Measurements from ENCODE around the gene ULK1. TPM values are rescaled to one million over a fixed set of nuclear protein-coding genes. Genes with fewer than 3 reads are reported as not detected.

ULK1 gene
- total and polyA plus RNA-seq, 2 of the 13 experiments (the other 11 are each of a cell fraction or from before 2014, with no cell fraction given), result 2.8 to 10.1 TPM

GRCh38 chr12:131894981-131895639 is 688 bp downstream of the ULK1 start (continued):
- TF ChIP-seq KIAA2018 (CRISPR knock-in tag; IDR thresholded peaks at IDR 0.05; ENCODE audit: borderline replicate concordance), result no peak
- TF ChIP-seq ZNF431 (CRISPR knock-in tag; IDR thresholded peaks at IDR 0.05; ENCODE audit: borderline replicate concordance, low read depth), result no peak
- TF ChIP-seq ZNF441 (CRISPR knock-in tag; IDR thresholded peaks at IDR 0.05; ENCODE audit: borderline replicate concordance), result no peak
- TF ChIP-seq CSRNP1 (CRISPR knock-in tag; IDR thresholded peaks at IDR 0.05), result no peak
- TF ChIP-seq HOXA5 (CRISPR knock-in tag; IDR thresholded peaks at IDR 0.05), result 0 out of 2 replicates have a peak, but pooled peaks have one; percentile 23
- TF ChIP-seq POGK (CRISPR knock-in tag; conservative IDR thresholded peaks at IDR 0.05), result no peak
- peak; percentile 37 for TF ChIP-seq SRSF1 (optimal IDR thresholded peaks at IDR 0.05; ENCODE audit: low read depth, low read length)

Data from HepG2 (cell line).